ENCODE results near the gene EXOC3L1. TPM values are rescaled to one million over a fixed set of nuclear protein-coding genes. Genes with fewer than 3 reads are reported as not detected.

EXOC3L1 gene
- total RNA-seq, 1 donor from 2014 or later = not detected

- Mint-ChIP-seq H3K4me1 (ENCODE audit: low read depth) (peaks cover 17% of the 10 kb centered on the region), H3K4me3 (ENCODE audit: low read depth) (peak overlapping the region; percentile 35), H3K27ac (no peak overlapping the region), H3K27me3 (ENCODE audit: low read depth) (no peaks in the 10 kb centered on the region), H3K36me3 (ENCODE audit: low read depth) (peaks cover 50% of the 10 kb centered on the region), H3K9me3 (no peaks in the 10 kb centered on the region)
- no peak for DNase-seq (ENCODE audit: low spot score)
- intact Hi-C loops (cut with micrococcal nuclease) = no loop called here
Measured at GRCh38 chr16:67148656-67149275, 41.2 kb downstream of the EXOC3L1 start.

DNA sequence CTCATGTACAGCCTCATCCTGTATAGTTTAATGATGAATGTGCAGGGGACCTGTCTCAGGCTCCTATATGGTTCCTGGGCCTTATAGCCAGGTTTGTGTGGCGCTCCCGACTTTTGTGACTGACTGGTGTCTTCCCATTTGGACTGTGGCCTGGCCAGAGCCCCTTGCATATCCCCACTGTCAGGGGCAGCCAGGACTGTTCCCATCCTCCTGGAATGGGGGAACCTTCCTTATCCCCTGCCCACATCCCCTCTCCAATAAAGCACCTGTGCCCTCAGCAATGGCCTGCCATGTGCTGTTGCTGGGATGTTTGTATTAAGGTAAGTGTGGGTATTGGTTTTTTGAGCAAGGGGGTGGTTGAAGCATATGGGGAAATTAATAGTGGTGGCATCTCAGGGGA lies 41.7 kb downstream of the EXOC3L1 start:
- intact Hi-C loops (cut with micrococcal nuclease) = no loop called here
- H3K4me1 Mint-ChIP-seq (ENCODE audit: low read depth) = peaks cover 16% of the 10 kb centered on the region
- H3K36me3 Mint-ChIP-seq (ENCODE audit: low read depth) = peaks cover 52% of the 10 kb centered on the region
- DNase-seq (ENCODE audit: low spot score) = no peak
- H3K27ac Mint-ChIP-seq = no peak overlapping the region
- no peak overlapping the region for H3K4me3 Mint-ChIP-seq (ENCODE audit: low read depth)
- no peaks in the 10 kb centered on the region for H3K27me3 Mint-ChIP-seq (ENCODE audit: low read depth)
- H3K9me3 Mint-ChIP-seq = no peaks in the 10 kb centered on the region

- peaks cover 10% of the 10 kb centered on the region for H3K4me1 Mint-ChIP-seq (ENCODE audit: low read depth)
- no peak overlapping the region for H3K27ac Mint-ChIP-seq
- H3K27me3 Mint-ChIP-seq (ENCODE audit: low read depth) = no peaks in the 10 kb centered on the region
- intact Hi-C loops (cut with micrococcal nuclease) = no loop called here
- no peaks in the 10 kb centered on the region for H3K9me3 Mint-ChIP-seq
- no peak for DNase-seq (ENCODE audit: low spot score)
- peaks cover 50% of the 10 kb centered on the region for H3K36me3 Mint-ChIP-seq (ENCODE audit: low read depth)
- no peak overlapping the region for H3K4me3 Mint-ChIP-seq (ENCODE audit: low read depth)
Measured at GRCh38 chr16:67147437-67148140, 42.3 kb downstream of the EXOC3L1 start.

DNA sequence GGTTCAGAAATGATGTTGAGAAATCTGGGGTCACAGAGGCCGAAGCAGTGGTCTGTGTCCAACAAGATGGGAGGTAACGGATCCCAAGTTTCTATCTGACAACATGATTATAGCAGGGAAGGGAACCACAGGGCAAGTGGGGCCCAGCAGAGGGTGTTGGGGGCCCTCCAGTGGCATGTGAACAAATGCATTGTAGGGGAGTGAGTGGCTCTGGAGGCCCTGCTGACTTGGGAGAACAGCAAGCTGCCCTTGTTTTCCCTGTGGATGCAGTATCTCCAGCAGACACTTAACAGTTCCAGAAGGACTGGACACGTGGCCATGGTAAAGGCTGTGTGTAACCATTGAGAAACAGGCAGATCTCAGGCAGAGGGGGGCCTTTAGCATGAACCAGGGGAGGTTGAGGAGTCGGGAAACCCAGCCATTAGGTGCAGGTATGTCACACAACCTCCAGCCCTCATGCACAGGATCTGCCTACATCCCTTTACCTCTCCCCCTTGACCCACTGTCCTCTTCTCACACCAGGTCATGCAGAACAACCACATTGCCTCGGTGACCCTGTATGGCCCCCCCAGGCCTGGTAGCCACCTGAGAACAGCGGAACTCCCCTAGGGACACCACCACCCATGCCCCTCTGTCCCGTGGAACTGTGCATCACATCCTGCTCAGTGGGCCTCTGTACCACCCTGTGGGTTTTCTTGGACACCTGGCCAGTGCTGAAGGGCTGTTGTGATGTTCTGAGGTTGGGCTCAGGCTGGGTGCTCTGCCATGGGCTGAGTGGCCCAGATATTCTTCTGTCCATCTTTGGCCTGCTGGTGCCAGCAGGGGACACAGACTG lies 43.2 kb downstream of the EXOC3L1 start:
- Mint-ChIP-seq H3K27ac (no peak overlapping the region), H3K9me3 (no peaks in the 10 kb centered on the region), H3K4me1 (ENCODE audit: low read depth) (peaks cover 7% of the 10 kb centered on the region), H3K4me3 (ENCODE audit: low read depth) (no peak overlapping the region), H3K36me3 (ENCODE audit: low read depth) (peaks cover 56% of the 10 kb centered on the region), H3K27me3 (ENCODE audit: low read depth) (no peaks in the 10 kb centered on the region)
- no peak for DNase-seq (ENCODE audit: low spot score)
- intact Hi-C loops (cut with micrococcal nuclease) = no loop called here

DNA sequence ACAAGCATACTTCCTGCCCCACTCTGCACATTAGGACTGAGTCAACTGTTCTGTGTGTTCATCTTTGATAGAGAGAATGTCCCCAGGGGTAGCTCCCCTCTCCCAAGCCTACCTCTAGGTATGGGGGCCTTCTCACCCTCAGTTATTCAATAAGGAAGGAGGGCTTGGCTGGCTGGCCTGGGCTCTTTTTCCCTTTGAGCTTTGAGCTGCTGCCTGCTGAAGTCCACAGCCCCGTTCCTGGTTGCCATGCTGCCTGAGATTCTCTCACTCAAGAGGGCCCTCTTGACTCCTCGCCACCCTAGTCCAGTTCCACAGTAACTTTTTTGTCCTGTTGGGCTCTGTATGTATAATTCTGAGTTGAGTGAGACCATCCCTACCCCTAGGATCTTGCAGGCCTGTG lies 44.2 kb downstream of the EXOC3L1 start:
- Mint-ChIP-seq H3K4me3 (ENCODE audit: low read depth) (no peak overlapping the region), H3K27me3 (ENCODE audit: low read depth) (no peaks in the 10 kb centered on the region), H3K9me3 (no peaks in the 10 kb centered on the region), H3K4me1 (ENCODE audit: low read depth) (no peaks in the 10 kb centered on the region), H3K27ac (no peak overlapping the region), H3K36me3 (ENCODE audit: low read depth) (peaks cover 64% of the 10 kb centered on the region)
- intact Hi-C loops (cut with micrococcal nuclease) = no loop called here
- DNase-seq (ENCODE audit: low spot score) = no peak

DNA sequence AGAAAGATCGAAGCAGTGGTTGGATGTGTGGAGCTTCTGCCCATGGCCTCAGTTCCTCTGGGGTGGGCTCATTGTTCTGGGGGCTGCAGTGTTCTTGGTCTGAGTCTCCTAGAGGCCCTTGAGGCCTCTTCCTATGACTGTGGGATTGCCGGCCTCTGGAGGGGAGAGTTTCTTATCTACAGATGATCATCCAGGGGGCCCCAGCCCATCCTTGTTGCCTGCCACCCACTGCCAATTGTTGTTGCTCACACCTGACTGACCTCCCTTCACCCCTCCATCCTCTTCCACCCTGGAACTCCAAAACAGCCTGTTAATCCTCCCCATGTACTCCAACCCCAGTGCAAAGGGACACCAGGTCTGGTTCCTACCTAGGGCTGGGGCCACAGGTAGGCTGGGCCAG lies 45.0 kb downstream of the EXOC3L1 start:
- DNase-seq (ENCODE audit: low spot score) = no peak
- H3K9me3 Mint-ChIP-seq = no peaks in the 10 kb centered on the region
- no peak overlapping the region for H3K27ac Mint-ChIP-seq
- H3K36me3 Mint-ChIP-seq (ENCODE audit: low read depth) = peaks cover 72% of the 10 kb centered on the region
- H3K4me1 Mint-ChIP-seq (ENCODE audit: low read depth) = no peaks in the 10 kb centered on the region
- H3K27me3 Mint-ChIP-seq (ENCODE audit: low read depth) = no peaks in the 10 kb centered on the region
- no peak overlapping the region for H3K4me3 Mint-ChIP-seq (ENCODE audit: low read depth)
- intact Hi-C loops (cut with micrococcal nuclease) = no loop called here

DNA sequence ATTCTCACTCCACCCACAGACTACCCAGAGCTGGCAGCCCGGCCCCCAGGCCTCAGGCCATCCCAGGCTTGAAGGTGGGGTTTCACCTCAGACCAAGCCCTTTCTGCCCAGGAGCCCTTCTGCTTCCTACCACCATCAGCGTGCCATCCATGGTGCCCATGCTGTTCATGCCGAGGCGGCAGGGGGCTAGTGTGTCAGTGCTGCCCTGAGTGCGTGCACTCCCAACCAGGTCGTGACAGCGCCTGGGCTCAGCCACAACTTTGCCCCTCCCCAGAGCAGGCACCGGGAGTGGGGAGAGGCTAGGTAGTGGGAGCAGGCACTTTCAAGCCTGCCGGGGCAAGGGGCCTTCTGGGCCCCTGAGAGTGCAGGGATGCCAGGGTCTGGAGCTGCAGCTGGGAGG lies 47.6 kb downstream of the EXOC3L1 start:
- Mint-ChIP-seq H3K27ac (no peak overlapping the region), H3K9me3 (no peaks in the 10 kb centered on the region)
- intact Hi-C loops (cut with micrococcal nuclease) = no loop called here

GRCh38 chr16:67141391-67141790 lies 48.5 kb downstream of the EXOC3L1 start:
- Mint-ChIP-seq H3K27ac (no peak overlapping the region), H3K36me3 (ENCODE audit: low read depth) (peaks cover 67% of the 10 kb centered on the region), H3K4me1 (ENCODE audit: low read depth) (no peaks in the 10 kb centered on the region), H3K27me3 (ENCODE audit: low read depth) (no peaks in the 10 kb centered on the region), H3K4me3 (ENCODE audit: low read depth) (no peak overlapping the region), H3K9me3 (no peaks in the 10 kb centered on the region)
- DNase-seq (ENCODE audit: low spot score) = no peak
- intact Hi-C loops (cut with micrococcal nuclease) = no loop called here

More for the DNA sequence above, 47.6 kb downstream of the EXOC3L1 start:
- Mint-ChIP-seq H3K4me1 (ENCODE audit: low read depth) (no peaks in the 10 kb centered on the region), H3K36me3 (ENCODE audit: low read depth) (peaks cover 71% of the 10 kb centered on the region), H3K27me3 (ENCODE audit: low read depth) (no peaks in the 10 kb centered on the region), H3K4me3 (ENCODE audit: low read depth) (no peak overlapping the region)
- no peak for DNase-seq (ENCODE audit: low spot score)

DNA sequence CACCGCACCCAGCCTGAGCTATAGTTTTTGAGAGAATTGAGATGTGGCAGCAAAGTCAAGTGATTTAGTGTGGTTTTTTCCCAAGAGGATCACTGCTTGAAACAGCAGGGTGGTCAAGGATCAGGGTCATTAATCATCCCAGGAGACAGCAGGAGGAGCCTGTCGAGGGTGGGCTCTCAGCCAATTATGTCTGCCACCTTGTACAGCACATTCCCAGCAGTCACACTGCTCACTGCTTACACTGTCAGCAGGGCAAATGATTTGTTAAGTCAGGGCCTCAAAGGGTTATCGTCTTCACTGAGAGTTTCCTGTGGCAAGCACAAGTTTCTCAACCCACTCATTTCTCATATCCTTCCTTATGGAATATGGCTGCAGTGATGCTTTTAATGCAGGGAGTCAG lies 52.3 kb downstream of the EXOC3L1 start:
- Mint-ChIP-seq H3K27me3 (ENCODE audit: low read depth) (no peaks in the 10 kb centered on the region), H3K4me3 (ENCODE audit: low read depth) (no peak overlapping the region), H3K9me3 (no peaks in the 10 kb centered on the region), H3K36me3 (ENCODE audit: low read depth) (peaks cover 63% of the 10 kb centered on the region), H3K27ac (no peak overlapping the region), H3K4me1 (ENCODE audit: low read depth) (no peaks in the 10 kb centered on the region)
- no peak for DNase-seq (ENCODE audit: low spot score)
- intact Hi-C loops (cut with micrococcal nuclease) = no loop called here

Other genes with a start within 250 kb of the EXOC3L1 start
- gene CES3, start 228.9 kb downstream of the EXOC3L1 start, total RNA-seq = 9.4 and 10.6 TPM in 2 replicates
- 29.8 and 30.1 TPM in 2 replicates for gene CES4A, start 201.5 kb downstream of the EXOC3L1 start, total RNA-seq
- gene CBFB, start 161.0 kb downstream of the EXOC3L1 start, total RNA-seq = 156 and 159 TPM in 2 replicates
- 17.4 and 17.8 TPM in 2 replicates for gene PHAF1, start 80.2 kb downstream of the EXOC3L1 start, total RNA-seq
- gene B3GNT9, start 39.1 kb downstream of the EXOC3L1 start, total RNA-seq = 5.0 and 5.1 TPM in 2 replicates
- 35.0 and 38.3 TPM in 2 replicates for gene TRADD, start 30.2 kb downstream of the EXOC3L1 start, total RNA-seq
- gene FBXL8, start 30.2 kb downstream of the EXOC3L1 start, total RNA-seq = 26.4 and 26.7 TPM in 2 replicates
- 33.4 and 33.9 TPM in 2 replicates for gene HSF4, start 25.4 kb downstream of the EXOC3L1 start, total RNA-seq
- 27.3 and 30.1 TPM in 2 replicates for gene NOL3, start 19.6 kb downstream of the EXOC3L1 start, total RNA-seq
- gene MATCAP1, start 6.2 kb downstream of the EXOC3L1 start, total RNA-seq = 57.1 and 59.5 TPM in 2 replicates
- gene E2F4, start 2.0 kb upstream of the EXOC3L1 start, total RNA-seq = 132 and 139 TPM in 2 replicates
- 6.8 and 7.1 TPM in 2 replicates for gene ELMO3, start 9.0 kb upstream of the EXOC3L1 start, total RNA-seq
- 53.8 and 55.4 TPM in 2 replicates for gene TMEM208, start 37.0 kb upstream of the EXOC3L1 start, total RNA-seq
- 134 and 141 TPM in 2 replicates for gene FHOD1, start 57.3 kb upstream of the EXOC3L1 start, total RNA-seq
- 5.1 and 6.4 TPM in 2 replicates for gene SLC9A5, start 58.8 kb upstream of the EXOC3L1 start, total RNA-seq
- gene PLEKHG4, start 89.4 kb upstream of the EXOC3L1 start, total RNA-seq = 30.4 and 33.4 TPM in 2 replicates
- 0.87 and 1.2 TPM in 2 replicates for gene KCTD19, start 136.6 kb upstream of the EXOC3L1 start, total RNA-seq
- 0.60 and 0.89 TPM in 2 replicates for gene LRRC36, start 136.7 kb upstream of the EXOC3L1 start, total RNA-seq
- gene TPPP3, start 203.4 kb upstream of the EXOC3L1 start, total RNA-seq = not detected in 2 replicates
- 1.4 and 1.5 TPM in 2 replicates for gene ZDHHC1, start 226.3 kb upstream of the EXOC3L1 start, total RNA-seq
- gene HSD11B2, start 241.0 kb upstream of the EXOC3L1 start, total RNA-seq = 1.7 and 2.8 TPM in 2 replicates

Data from activated T-helper 2 cell treated with anti-CD3 and anti-CD28 coated beads, Interferon-gamma antibody, Interleukin-2, Interleukin-4, amounts not matched to agents 10 μg/mL and 5 μg/mL and 100 μg/mL, durations not matched to agents 14 hours and 24 hours and 36 hours (primary cell).